ENCODE data around the gene GPC1.

Gene GPC1

DNA sequence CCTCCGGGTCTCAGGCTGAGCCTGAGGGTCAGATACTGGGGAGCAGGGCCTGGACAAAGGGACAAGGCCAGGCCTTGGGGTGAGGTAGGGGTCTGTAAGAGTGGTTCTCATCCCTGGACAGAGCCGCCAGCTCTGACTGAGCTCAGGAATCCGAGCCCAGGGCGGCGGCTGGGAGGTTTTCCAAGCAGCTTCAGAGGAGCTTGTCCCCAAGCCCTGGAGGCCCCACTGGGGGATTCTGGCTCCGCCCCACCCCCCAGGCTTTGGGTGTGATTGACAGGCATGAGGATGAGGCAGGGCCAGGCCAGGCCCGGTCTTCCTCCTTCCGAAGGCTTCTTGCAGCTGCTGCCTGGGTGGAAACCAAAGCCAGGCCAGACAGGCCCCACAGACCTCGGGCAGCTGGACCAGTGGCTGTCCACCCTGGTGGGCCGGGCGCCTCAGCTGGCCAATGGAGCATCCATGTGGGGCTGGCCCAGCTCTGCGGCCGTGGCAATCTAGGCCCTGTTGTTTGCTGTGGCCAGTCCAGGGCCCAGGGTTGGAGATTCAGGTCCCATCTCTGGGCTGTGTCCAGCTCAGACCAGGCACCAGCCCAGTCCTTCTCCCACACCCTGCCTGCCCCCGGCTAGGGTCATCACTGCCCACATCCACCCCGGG, 23.1 kb upstream of the GPC1 start:
- no peak for DNase-seq (ENCODE audit: low read depth in 2 of 2)

DNA sequence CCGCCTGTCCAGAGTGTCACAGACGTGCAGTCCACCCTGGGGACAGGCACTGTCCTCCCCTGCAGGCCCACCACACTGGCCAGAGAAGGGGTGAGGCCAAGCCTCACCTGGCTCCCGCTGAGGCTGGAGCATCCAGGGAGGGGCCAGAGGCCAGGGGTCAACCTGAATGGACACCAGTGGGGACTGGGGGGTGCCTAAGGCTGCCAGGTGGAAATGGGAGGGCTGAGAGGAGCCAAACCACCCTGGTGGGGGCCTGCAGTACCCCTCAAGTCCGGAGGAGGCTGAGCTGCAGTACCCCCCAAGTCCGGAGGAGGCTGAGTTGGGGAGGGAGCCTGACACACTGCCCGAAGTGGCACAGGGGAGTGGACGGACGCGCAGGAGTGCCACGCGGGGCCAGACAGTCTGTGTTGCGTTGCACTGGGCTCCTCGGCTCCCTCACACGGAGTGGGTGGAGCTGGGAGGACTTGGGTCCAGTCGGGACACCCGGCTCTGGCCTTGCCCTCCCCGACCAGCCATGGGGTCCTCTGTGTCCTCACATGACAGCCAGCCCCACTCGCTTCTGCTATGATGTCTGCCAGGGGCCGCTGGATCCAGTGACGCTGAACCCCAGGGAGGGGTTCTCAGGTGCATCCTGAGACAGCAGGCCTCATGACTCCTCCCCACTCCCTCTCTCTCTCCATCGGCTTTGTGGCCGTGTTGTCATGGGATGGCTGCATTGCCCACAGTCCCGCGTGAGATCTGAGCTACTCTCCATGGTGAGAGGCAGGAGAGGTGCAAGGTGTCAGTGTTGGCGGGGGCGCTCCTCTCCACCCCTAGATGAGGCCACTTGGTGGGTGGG, 22.3 kb upstream of the GPC1 start:
- no peak for DNase-seq (ENCODE audit: low read depth in 2 of 2)

DNA sequence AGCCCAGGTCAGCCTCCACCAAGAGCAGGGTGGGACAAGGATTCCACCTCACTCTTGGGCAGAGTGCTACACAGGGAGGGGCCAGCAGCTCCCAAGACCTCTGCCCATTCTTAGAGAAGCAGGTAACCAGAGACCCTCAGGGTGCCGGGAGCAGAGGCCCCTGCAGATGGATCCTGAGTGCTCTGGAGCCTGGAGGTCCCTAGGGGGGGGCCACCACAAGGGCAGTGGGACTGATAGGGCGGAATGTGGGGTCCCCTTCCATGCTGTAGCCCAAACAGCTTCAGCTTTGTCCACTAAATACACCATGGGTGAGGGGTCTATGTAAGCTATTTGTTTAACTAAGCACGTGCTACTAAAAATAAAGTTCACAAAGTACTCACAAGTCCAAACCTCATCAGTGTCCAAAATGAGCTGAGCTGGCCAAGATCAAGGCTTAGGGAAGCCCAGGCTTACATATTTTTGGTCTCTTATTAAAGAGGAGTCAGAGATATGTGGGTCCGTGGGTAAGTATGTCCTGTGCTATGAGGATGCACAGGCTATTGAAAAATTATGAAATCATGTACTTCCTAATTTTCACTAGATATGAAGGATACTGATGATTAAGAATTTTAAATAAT, 21.5 kb upstream of the GPC1 start:
- DNase-seq (ENCODE audit: low read depth in 2 of 2), result no peak

DNA sequence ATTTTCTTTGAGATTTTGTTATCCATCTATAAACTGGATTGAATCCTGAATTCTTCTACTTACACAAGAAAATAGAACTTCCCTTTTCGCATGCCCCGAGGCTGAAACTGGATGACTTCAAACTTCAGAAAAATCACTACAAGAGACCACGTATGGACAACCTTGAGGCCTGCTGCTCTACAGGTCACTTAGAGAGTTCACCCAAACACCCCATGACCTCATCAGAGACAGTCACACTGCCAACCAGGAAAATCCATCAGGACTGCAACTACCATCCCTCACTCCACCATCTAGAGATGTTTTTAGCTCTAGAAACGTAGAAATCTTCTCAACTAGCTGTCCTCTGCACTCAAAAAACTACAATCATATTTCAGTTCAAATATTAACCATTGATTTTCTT, 18.6 kb upstream of the GPC1 start:
- DNase-seq (ENCODE audit: low read depth in 2 of 2), result no peak

DNA sequence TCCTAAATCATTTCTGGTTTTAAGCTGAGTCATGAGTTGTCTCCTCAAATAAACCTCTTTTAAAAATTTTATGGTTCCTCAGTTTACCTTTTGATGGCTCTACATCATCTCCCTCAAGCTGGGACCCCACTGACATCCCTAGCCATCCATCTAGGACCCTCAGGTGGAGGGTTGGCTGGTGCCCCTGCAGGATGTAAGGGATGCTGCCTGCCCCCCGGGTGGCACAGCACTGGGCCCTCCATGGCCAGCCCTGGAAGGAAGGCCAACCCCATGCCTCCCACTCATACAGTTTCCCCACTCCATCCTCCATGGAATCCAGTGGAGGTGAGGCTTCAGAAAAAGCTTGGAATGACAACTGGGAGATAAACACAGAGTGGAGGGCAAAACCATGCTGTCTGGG, 17.2 kb upstream of the GPC1 start:
- DNase-seq (ENCODE audit: low read depth in 2 of 2), result no peak

DNA sequence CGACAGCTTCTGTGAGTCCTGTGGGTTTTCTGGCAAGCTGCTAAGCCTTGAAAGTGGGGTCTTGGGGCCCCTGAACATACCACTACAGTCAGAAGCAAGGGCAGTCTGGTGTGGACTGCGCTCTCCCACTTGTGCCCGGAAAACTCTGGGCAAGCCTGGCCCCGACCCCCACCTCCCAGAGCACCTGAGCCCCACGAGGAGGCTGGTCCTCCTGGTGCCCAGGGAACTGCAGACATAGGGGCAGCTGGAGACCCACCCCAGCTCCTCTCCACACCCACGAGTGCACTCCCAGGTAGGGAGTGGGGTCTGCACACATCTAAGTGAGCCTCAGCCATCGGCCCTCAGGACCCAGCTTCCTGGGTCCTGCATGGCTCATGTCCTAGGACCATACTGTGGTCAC, 16.2 kb upstream of the GPC1 start:
- DNase-seq (ENCODE audit: low read depth in 2 of 2), result no peak

DNA sequence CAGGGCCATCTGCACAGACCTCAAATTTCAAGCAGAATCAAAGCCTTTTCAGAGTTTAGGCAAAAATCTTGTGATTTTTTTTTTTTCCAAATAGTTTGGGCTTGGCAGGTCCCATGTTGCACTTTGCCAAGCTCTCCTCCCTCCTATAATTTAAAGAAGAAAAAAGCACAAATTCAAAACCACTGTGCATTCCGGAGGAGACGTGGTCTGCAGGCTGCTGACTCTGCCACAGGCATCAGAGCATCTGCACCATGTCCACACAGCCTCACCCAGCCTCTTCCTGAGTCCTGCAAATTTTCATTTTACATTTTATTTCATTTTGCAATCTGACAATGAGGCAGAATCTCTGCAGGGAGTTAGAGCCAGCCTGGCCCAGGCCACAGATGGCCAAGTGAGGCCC, 15.7 kb upstream of the GPC1 start:
- DNase-seq (ENCODE audit: low read depth in 2 of 2), result no peak

DNA sequence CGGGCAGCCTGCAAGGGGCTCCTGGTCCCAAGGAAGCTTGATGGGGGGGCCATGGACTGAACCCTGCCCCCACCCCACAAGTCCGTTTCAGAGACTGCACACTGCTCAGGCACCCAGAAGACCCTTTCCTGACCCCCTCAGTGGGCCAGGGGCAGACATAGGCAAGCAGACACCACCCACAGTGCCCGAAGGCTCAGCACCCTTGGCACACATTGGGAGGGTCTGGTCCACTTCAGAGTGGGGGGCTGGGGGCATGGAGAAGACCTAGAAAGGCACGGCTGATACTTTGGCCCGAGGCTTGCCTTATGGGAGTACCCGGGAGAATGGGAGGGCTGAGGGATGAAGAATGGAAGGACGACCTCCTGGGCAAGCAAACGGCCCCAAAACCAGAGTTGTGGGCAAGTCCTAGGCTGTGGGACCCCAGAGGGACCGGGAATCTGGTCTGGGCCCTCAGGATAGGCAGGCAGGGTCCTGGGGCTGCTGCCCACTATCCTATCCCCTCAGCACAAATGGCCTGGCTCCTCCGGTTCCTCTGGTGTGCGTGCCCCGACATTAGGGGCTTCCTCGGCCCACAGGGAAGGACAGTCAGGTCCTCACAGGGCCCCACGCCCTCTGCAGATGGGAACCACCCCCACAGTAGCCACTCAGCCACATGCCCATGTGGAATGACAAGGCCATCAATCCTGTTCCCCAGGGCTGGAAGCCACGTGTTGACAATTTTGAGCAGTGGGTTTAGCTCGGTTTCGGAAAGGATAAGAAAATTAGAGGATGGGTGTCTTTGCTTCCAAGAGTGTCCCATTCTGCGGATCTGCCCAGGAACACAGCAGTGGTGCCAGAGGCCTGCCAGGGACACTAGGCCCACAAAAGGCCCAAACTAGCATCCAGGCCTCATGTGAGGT, 15.0 kb upstream of the GPC1 start:
- DNase-seq (ENCODE audit: low read depth in 2 of 2), result no peak

DNA sequence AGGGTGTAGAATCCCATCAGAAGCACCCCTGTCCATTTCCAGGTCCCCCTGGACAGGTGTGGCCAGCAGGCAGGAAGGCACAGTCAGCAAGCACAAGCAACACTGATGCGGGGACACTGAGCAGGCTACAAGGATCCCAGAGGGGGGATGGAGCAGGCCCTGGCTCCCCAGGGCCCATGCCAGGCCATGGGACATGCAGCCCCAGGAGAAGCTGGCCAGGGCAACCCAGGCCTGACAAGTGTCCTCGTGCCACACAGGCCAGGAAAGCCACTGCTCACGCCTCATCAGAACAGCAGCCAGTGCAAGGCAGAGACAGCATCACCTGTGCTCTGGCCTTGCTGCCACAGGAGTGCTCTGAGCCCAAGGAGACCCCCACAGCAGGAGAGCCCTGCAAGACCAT, 14.1 kb upstream of the GPC1 start:
- DNase-seq (ENCODE audit: low read depth in 2 of 2), result no peak

DNA sequence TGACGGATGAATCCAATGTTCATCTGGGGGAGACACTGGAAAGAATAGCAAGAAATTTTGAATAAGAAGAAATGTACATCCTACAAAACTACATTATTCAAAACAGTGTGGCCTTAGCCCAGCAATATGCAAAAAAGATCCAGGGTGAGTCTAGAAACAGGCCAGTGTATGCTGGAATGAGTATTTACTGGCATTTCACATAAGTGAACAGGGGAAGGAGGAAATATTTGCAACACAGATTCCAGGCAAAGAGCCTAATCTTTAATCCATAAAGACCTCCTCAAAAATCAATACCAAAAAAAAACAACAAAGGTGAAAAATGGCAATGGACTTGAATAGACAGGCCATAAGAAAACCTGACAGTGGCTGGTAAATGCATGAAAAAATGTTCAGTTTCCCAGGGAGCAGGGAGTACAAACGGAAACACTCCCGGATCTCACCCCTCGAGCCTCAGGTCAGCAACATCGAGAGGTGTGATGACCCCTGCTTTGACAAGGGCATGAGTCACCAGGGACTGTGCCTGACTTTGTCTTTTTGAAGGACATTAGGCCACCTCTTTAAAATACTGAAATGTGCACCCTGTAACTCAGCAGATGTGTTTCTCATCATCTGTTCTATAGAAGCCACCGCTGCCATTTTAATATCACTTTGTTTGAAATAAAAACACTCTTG, 12.7 kb upstream of the GPC1 start:
- no peak for DNase-seq (ENCODE audit: low read depth in 2 of 2)

DNA sequence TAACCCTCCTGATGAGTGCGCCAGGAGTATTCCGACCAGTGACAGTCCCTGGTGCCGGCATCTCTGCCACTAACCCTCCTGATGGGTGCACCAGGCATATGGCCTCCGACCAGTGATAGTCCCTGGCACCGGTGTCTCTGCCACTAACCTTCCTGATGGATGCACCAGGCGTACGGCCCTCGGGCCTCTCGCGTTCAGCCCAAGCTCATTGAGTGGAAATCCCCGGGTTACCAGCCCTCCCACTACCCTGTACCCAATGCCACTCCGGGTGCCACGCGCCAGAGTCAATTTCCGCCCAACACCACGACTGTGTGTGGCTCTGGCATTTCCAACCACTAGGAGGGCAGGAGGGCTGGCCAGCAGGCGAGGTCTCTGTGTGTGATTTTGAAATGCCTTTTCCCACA, 11.7 kb upstream of the GPC1 start:
- DNase-seq (ENCODE audit: low read depth in 2 of 2), result no peak

DNA sequence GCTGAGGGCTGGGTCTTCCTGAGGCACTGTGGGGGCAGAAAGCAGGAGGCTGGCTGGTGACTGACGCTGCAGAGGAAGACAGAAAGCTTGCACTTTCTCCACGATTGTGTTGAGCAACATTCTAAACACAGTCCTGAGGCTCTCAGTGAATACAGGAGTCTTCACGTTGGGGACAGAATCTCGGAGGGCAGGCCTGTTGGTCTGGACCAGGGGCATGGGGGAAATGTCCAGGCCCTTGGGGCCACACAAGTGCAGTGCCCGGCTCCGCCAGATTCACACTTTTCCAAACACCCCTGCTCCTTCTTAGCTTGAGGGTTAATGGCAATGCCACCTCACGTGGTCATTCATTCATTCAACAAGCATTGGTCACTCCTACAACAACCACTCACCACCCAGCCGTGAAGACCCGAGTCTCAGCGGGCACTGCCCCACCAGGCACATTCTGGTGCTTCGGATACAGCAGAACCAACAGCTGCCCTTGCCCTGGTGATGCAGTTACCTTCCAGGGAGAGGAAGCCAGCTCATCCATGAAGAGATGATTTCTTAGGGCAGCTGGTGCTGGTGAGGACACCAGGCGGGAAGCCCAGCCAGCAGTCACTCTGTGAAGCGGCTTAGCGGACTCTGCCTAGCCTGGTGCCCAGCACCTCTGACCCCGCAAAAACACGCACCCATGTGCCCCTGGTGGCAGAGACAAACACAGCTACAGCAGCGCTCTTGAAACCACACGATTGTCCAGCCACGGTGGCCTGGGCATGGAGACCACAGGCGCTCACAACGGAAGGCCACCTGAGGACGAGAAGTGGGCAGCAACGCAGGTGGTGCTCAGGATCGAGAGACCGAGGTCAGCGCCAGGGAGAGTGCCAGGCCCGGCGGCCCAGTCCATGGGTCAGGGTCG, 10.9 kb upstream of the GPC1 start:
- DNase-seq (ENCODE audit: low read depth in 2 of 2), result no peak

DNA sequence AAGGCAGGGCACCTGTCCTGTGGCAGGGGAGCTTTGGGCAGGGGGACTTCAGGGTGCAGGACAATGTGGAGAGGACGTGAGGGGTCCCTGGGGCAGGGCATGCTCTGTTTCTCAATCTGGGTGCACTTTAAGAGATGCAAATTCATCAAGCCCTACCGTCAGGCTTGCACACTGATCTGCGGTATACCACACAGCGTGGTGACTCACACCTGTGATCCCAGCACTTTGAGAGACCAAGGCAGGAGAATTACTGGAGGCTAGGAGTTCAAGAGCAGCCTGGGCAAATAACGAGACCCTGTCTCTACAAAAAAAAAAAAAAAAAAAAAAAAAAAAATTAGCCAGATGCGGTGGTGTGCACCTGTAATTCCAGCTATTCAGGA, 10.2 kb upstream of the GPC1 start:
- no peak for DNase-seq (ENCODE audit: low read depth in 2 of 2)

DNA sequence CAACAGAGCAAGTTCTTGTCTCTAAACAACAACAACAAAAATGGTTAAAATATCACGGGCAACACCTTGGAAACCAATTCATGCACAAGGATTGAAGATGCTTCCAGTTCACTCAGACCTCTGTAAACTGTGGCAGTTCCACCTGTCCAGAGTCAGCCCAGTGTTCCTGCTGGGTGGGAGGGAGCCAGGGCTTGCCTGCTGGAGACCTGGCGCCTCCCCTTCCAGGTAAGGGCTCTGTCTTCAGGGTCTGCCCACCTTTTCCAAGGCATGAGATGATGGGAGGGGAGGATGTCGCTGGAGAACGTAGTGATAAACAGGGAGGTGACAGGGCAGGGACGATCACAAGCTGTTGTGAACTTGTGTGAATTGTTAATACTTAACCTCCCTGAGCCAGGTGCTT, 9.8 kb upstream of the GPC1 start:
- no peak for DNase-seq (ENCODE audit: low read depth in 2 of 2)

DNA sequence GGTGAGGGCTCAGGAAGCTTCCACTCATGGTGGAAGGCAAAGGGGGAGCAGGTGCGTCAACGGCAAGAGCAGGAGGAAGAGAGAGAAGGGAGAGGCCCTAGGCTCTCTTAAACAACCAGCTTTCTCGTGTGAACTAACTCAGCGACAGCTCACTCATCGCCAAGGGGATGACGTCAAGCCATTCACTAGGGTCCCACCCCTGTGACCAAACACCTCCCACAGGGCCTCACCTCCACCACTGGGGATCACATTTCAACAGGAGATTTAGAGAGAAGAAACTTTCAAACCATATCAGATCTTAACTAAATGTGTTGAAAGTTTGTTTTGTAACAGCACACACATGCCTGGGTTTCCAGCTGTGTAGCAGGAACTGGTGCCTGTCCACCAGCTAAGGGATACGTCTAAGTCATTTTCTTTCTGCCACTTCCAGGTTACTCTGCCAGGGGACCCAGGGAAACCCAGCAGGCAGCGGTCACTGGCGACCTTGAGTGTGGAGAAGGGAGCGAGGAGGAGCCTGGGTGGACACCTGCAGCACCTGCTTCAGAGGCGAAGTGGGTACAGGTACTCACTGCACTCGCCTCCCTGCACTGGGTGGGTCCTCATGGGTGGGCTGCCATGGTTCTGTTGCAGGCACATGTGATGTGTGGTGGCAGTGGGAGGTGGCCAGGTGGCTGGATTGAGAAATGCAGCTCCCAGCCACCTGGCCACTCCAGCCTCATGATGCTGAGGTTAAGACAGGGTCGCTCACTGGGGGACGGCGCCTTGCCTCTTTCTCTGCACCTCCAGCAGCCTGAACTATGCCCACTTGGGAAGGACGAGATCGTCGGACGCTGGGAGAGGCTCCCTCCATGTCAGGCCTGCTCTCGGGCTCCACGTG, 8.4 kb upstream of the GPC1 start:
- DNase-seq (ENCODE audit: low read depth in 2 of 2), result no peak

DNA sequence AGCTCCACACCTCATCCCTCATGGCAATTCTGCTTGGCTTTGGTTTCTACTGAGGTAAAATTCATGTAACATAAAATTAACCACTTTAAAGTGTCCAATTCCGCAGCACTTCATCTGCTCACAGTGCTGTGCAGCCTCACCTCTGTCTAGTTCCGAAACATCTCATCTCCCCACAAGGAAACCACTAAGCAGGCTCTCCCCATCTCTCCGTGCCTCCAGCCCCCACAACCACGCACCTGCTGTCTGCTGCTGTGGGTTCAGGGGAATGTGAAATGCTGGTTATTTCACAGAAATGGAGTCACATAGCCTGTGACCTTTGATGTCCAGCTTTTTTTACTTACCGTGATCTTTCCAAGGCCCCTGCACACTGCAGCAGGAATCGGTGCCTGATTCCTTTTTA, 7.7 kb upstream of the GPC1 start:
- no peak for DNase-seq (ENCODE audit: low read depth in 2 of 2)

DNA sequence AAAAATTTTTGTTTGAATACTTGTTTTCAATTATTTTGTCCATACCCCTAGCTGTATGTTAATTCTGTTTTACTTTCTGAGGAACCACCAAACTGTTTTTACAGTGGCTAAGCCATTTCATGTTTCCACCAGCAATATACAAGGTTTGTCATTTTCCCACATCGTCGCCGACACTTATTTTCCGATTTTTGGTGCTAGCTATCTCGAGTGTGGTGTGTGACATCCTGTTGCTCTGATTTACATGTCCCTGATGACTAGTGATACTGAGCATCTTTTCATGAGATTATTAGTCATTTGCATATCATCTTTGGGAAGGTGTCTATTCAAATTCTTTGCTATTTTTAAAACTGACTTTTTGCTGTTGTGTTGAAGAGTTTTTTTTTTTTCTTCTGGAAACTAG, 7.2 kb upstream of the GPC1 start:
- DNase-seq (ENCODE audit: low read depth in 2 of 2), result no peak

DNA sequence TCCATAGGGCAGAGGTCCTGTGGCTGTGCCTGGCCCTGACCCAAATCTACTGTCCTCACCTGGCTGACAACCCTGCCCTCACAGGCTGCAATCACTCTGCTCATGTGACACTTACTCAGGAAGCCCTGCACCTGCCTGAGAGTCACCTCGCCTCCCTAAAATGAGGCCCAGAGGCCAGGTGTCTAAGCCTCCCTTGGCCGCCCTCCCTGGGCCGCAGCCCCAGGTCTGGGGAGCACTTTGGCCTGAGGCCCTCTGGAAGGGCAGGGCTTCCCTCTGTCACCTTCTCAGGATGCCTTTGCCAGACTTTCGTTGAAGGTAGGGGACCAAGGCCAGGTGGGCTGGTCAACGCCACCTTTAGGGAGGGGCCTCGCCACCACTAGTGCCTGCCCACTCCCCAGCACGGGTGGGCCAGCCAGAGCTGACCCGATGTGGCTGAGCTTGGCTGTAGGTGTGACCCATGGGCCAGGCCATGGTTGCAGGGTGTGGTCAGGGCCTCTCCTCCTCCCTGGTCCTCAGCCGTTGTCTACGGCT, 6.1 kb upstream of the GPC1 start:
- no peak for DNase-seq (ENCODE audit: low read depth in 2 of 2)

DNA sequence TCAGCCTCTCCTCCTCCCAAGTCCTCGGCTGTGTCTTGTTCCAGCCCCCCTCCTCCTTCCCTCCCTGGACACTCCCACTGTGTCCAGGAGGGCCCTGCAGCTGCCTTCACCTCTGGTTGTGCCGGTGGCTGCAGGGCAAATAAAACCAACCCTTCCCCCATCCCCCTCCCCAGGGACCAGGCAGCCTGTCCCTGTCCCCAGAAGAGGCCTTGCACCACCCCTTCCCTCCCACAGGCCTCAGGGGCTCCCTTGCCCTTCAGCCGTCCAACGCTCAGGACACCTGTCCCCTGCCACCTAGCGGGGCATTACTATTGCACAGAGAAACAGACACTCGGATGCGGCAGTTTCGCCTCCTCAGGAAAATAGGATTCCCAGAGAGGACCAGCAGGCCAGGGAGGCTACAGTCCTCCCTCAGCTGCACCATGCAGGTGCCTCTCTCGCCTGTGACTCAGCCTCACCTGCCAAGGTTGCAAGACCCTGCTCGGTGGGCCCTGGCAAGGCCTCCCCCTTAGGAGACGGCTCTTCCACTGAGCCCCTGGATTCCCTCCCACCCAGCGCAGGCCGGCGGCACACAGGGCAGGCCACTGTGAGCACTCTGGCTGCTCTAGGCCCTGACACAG, 5.5 kb upstream of the GPC1 start:
- DNase-seq (ENCODE audit: low read depth in 2 of 2), result no peak

All from fibroblast of skin of left biceps (primary cell).